Measurements from ENCODE around the gene TMEM244. TPM values are rescaled to one million over a fixed set of nuclear protein-coding genes. Genes with fewer than 3 reads are reported as not detected.

TMEM244 gene
- total RNA-seq, 3 donors from 2014 or later (not counting 1 experiment from before 2014, with no cell fraction given) = not detected

DNA sequence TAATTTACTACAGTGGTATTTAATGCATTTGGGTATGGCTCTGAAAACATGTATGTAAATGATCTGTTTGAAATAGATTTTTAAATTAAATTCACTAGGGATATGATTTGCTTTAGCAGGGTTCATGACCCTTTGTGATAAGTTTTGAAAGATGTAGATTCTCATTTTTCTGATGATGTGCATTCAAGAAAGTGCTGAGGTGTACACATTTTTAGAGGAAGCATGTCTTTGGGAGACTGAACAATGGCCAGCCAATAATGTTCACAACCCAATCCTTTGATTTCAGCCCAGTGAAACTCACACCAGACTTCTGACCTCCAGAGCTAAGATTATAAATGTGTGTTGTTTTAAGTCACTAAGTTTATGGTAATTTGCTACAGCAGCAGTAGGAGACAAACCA lies 71.1 kb downstream of the TMEM244 start:
- Mint-ChIP-seq H3K27me3 (ENCODE audit: low read depth in 2 of 2) (peaks cover 16 to 31% of the 10 kb centered on the region in 2 donors), H3K4me3 (no peak overlapping the region), H3K9me3 (no peaks in the 10 kb centered on the region), H3K27ac (no peak overlapping the region), H3K36me3 (no peaks in the 10 kb centered on the region), H3K4me1 (peaks cover 0 to 7% of the 10 kb centered on the region in 2 donors)
- Histone ChIP-seq H3K9me3 (ENCODE audit: control insufficient read depth, insufficient read depth, low read length) (no peaks in the 10 kb centered on the region), H3K4me3 (ENCODE audit: low read length) (no peak overlapping the region), H3K27ac (ENCODE audit: low read length) (no peak overlapping the region), H3K27me3 (ENCODE audit: control insufficient read depth, insufficient read depth, low read length) (no peaks in the 10 kb centered on the region), H3K4me1 (ENCODE audit: control insufficient read depth, insufficient read depth, low read length) (no peaks in the 10 kb centered on the region), H3K36me3 (ENCODE audit: control insufficient read depth, insufficient read depth, low read length) (no peaks in the 10 kb centered on the region)
- TF ChIP-seq CTCF (IDR thresholded peaks at IDR 0.05) = no peak
- no peak for ATAC-seq
- DNase-seq = no peak
- intact Hi-C loops (cut with micrococcal nuclease) = no loop called here

DNA sequence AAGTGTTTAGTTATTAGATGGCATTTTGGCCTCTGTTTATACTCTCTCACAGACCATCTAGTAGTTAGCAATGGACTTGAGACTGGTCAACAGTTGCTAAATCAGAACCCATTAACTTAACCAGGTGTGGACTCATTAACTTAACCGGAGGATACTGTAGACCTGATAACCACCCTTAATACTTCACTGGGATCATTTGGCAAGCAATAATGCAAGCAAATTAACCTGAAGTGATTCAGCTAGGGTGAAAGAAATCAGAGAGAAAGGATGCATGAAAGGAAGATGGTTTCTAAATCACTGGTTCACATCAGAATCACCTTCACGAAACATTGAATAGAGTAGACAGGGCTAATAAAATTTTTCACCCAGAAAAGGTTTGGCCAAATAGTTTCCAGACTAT lies 73.3 kb downstream of the TMEM244 start:
- Histone ChIP-seq H3K9me3 (ENCODE audit: control insufficient read depth, insufficient read depth, low read length) (no peaks in the 10 kb centered on the region), H3K36me3 (ENCODE audit: control insufficient read depth, insufficient read depth, low read length) (no peaks in the 10 kb centered on the region), H3K27me3 (ENCODE audit: control insufficient read depth, insufficient read depth, low read length) (no peaks in the 10 kb centered on the region), H3K4me1 (ENCODE audit: control insufficient read depth, insufficient read depth, low read length) (no peaks in the 10 kb centered on the region), H3K4me3 (ENCODE audit: low read length) (no peak overlapping the region), H3K27ac (ENCODE audit: low read length) (no peak overlapping the region)
- Mint-ChIP-seq H3K27ac (no peak overlapping the region), H3K27me3 (ENCODE audit: low read depth in 2 of 2) (peaks cover 12 to 43% of the 10 kb centered on the region in 2 donors), H3K4me1 (no peaks in the 10 kb centered on the region), H3K36me3 (no peaks in the 10 kb centered on the region), H3K9me3 (no peaks in the 10 kb centered on the region), H3K4me3 (no peak overlapping the region)
- intact Hi-C loops (cut with micrococcal nuclease) = no loop called here
- ATAC-seq = no peak
- DNase-seq = no peak
- TF ChIP-seq CTCF (IDR thresholded peaks at IDR 0.05) = no peak
- 100% methylated on average over 2 of the region's 2 CpGs for WGBS (ENCODE audit: insufficient coverage)

DNA sequence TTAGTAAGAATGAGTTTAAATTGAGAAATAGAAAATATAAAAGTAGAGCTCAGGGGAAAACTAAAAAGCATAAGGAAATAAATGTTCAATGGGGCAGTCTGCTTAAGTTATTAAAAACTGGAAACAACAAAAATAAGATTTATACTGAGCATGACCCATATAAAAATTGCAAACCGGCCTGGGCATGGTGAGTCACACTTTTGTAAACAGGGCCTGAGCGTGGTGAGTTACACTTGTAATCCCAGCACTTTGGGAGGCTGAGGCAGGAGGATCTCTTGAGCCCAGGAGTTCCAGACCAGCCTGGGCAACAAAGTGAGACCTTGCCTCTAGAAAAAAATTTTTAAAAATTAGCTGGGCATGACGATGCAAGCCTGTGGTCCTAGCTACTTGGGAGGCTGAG lies 74.6 kb downstream of the TMEM244 start:
- no peaks in the 10 kb centered on the region for H3K36me3 ChIP-seq (ENCODE audit: control insufficient read depth, insufficient read depth, low read length)
- H3K4me1 ChIP-seq (ENCODE audit: control insufficient read depth, insufficient read depth, low read length) = no peaks in the 10 kb centered on the region
- Mint-ChIP-seq H3K4me3 (no peak overlapping the region), H3K4me1 (no peaks in the 10 kb centered on the region), H3K9me3 (no peaks in the 10 kb centered on the region), H3K27me3 (ENCODE audit: low read depth in 2 of 2) (peaks cover 11 to 49% of the 10 kb centered on the region in 2 donors), H3K27ac (no peak overlapping the region), H3K36me3 (no peaks in the 10 kb centered on the region)
- no peak overlapping the region for H3K4me3 ChIP-seq (ENCODE audit: low read length)
- H3K27me3 ChIP-seq (ENCODE audit: control insufficient read depth, insufficient read depth, low read length) = no peaks in the 10 kb centered on the region
- no peaks in the 10 kb centered on the region for H3K9me3 ChIP-seq (ENCODE audit: control insufficient read depth, insufficient read depth, low read length)
- DNase-seq (no peak), ATAC-seq (no peak)
- H3K27ac ChIP-seq (ENCODE audit: low read length) = no peak overlapping the region
- TF ChIP-seq CTCF (IDR thresholded peaks at IDR 0.05) = no peak
- intact Hi-C loops (cut with micrococcal nuclease) = no loop called here
- 86% methylated on average over 3 of the region's 3 CpGs for WGBS (ENCODE audit: insufficient coverage)

DNA sequence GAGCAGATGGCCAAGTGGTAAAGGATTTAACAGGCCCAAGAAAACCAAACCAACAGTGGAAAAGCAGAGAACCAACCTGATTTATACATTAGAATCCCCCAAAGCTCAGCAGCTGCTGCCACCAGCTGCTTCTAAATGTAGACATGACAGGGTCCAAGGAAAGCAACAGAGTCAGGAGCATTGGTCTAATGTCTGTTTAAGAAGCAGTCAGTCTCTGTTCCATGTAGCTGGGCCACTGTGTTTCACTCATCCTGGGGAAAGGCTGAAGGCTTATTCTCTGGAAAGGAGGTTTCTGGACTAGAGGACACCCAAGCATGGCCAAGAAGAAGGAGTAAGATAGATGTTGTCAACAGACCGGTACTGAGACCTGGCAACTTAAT lies 75.4 kb downstream of the TMEM244 start:
- WGBS (ENCODE audit: insufficient coverage) = 100% methylated on average over 1 of the region's 1 CpG
- Mint-ChIP-seq H3K27ac (no peak overlapping the region), H3K27me3 (ENCODE audit: low read depth in 2 of 2) (peaks cover 11 to 52% of the 10 kb centered on the region in 2 donors), H3K36me3 (no peaks in the 10 kb centered on the region), H3K4me1 (peaks cover 0 to 3% of the 10 kb centered on the region in 2 donors), H3K9me3 (no peaks in the 10 kb centered on the region), H3K4me3 (no peak overlapping the region)
- H3K4me1 ChIP-seq (ENCODE audit: control insufficient read depth, insufficient read depth, low read length) = no peaks in the 10 kb centered on the region
- H3K27me3 ChIP-seq (ENCODE audit: control insufficient read depth, insufficient read depth, low read length) = no peaks in the 10 kb centered on the region
- DNase-seq (no peak), ATAC-seq (no peak)
- no peaks in the 10 kb centered on the region for H3K36me3 ChIP-seq (ENCODE audit: control insufficient read depth, insufficient read depth, low read length)
- no peak for TF ChIP-seq CTCF (IDR thresholded peaks at IDR 0.05)
- intact Hi-C loops (cut with micrococcal nuclease) = no loop called here
- no peak overlapping the region for H3K27ac ChIP-seq (ENCODE audit: low read length)
- H3K4me3 ChIP-seq (ENCODE audit: low read length) = no peak overlapping the region
- no peaks in the 10 kb centered on the region for H3K9me3 ChIP-seq (ENCODE audit: control insufficient read depth, insufficient read depth, low read length)
